Glutamatergic neuron (in vitro differentiated cells): ENCODE measurements around the gene TBC1D3B. TPM values are rescaled to one million over a fixed set of nuclear protein-coding genes. Genes with fewer than 3 reads are reported as not detected.
A peak's percentile ranks its signal among the peaks of the same experiment; 100 is the strongest.

ENCODE experiments used
- DNase-seq: peaks from one replicate; pipeline ENCODE4 v3.0.0; 2022
- H3K27ac Mint-ChIP-seq: one replicate; pipeline ENCODE4 v1.8.0; 2020; ENCODE audit warnings: mild to moderate bottlenecking, mixed read lengths, inconsistent platforms; ENCODE audit not compliant: unreplicated experiment
- H3K27me3 Mint-ChIP-seq: one replicate; pipeline ENCODE4 v1.8.0; 2020; ENCODE audit warnings: mild to moderate bottlenecking, moderate library complexity, mixed read lengths, inconsistent platforms; ENCODE audit not compliant: unreplicated experiment
- H3K36me3 Mint-ChIP-seq: one replicate; pipeline ENCODE4 v1.8.0; 2020; ENCODE audit warnings: mild to moderate bottlenecking, mixed read lengths, inconsistent platforms; ENCODE audit not compliant: unreplicated experiment
- H3K4me1 Mint-ChIP-seq: one replicate; pipeline ENCODE4 v1.8.0; 2020; ENCODE audit warnings: mild to moderate bottlenecking, low read depth, mixed read lengths, inconsistent platforms; ENCODE audit not compliant: unreplicated experiment
- H3K4me3 Mint-ChIP-seq: one replicate; pipeline ENCODE4 v1.8.0; 2020; ENCODE audit warnings: mild to moderate bottlenecking, mixed read lengths, inconsistent platforms; ENCODE audit not compliant: unreplicated experiment
- H3K9me3 Mint-ChIP-seq: one replicate; pipeline ENCODE4 v1.8.0; 2020; ENCODE audit warnings: mild to moderate bottlenecking, moderate library complexity, mixed read lengths, inconsistent platforms; ENCODE audit not compliant: unreplicated experiment
- total RNA-seq: library from RNA; stranded (reverse); fragmentation: NEBNext Ultra II Directional; extraction: Animal tissue kit (Norgen Biotek cat#: 25700); gene quantifications from one replicate; pipeline ENCODE4 v1.2.1, GENCODE V29; 2021; ENCODE audit not compliant: unreplicated experiment
- TF ChIP-seq, protein P1 (sequence below): fragments of 200-600 bp; sonication (generic); IDR thresholded peaks from one replicate; pipeline ENCODE4 v1.5.0; 2021; ENCODE audit not compliant: partially characterized antibody, unreplicated experiment

The TBC1D3B gene
- total RNA-seq, 1 donor from 2014 or later = 37.3 TPM

- Mint-ChIP-seq H3K27me3 (peaks cover 1% of the 10 kb centered on the region), H3K4me1 (peaks cover 9% of the 10 kb centered on the region), H3K27ac (no peak overlapping the region), H3K4me3 (peak overlapping the region; percentile 15), H3K9me3 (no peaks in the 10 kb centered on the region), H3K36me3 (no peaks in the 10 kb centered on the region)
- TF ChIP-seq, protein P1, sequence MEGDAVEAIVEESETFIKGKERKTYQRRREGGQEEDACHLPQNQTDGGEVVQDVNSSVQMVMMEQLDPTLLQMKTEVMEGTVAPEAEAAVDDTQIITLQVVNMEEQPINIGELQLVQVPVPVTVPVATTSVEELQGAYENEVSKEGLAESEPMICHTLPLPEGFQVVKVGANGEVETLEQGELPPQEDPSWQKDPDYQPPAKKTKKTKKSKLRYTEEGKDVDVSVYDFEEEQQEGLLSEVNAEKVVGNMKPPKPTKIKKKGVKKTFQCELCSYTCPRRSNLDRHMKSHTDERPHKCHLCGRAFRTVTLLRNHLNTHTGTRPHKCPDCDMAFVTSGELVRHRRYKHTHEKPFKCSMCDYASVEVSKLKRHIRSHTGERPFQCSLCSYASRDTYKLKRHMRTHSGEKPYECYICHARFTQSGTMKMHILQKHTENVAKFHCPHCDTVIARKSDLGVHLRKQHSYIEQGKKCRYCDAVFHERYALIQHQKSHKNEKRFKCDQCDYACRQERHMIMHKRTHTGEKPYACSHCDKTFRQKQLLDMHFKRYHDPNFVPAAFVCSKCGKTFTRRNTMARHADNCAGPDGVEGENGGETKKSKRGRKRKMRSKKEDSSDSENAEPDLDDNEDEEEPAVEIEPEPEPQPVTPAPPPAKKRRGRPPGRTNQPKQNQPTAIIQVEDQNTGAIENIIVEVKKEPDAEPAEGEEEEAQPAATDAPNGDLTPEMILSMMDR = peak; percentile 95
- DNase-seq = peak; percentile 79
These were observed 27.7 kb downstream of the TBC1D3B start for GRCh38 chr17:36148559-36149295.

DNA sequence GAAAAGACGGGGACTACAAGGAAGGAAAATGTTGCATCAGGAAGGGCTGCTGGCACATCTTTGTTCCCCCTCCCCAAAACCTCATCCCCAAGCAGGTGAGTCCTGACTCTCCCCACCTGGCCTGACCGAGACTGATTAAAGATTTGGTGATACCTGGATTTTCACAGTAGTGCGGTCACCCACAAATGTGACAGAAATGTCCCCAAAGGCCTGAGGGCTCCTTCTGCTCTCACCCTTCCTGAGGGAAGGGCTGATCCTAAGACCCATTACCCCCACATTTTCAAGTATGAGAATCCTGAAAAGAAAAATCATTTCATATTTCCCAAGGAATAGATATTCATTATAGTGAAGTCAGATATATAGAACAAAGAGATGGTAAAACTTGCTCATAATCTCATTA, 28.8 kb downstream of the TBC1D3B start:
- H3K4me3 Mint-ChIP-seq = no peak overlapping the region
- H3K27me3 Mint-ChIP-seq = peaks cover 1% of the 10 kb centered on the region
- H3K9me3 Mint-ChIP-seq = no peaks in the 10 kb centered on the region
- H3K36me3 Mint-ChIP-seq = no peaks in the 10 kb centered on the region
- TF ChIP-seq, protein P1 = no peak
- peaks cover 9% of the 10 kb centered on the region for H3K4me1 Mint-ChIP-seq
- H3K27ac Mint-ChIP-seq = no peak overlapping the region
- no peak for DNase-seq

GRCh38 chr17:36144981-36145729, 31.3 kb downstream of the TBC1D3B start:
- Mint-ChIP-seq H3K4me3 (no peak overlapping the region), H3K36me3 (no peaks in the 10 kb centered on the region), H3K27ac (no peak overlapping the region), H3K9me3 (no peaks in the 10 kb centered on the region), H3K4me1 (peaks cover 9% of the 10 kb centered on the region), H3K27me3 (no peaks in the 10 kb centered on the region)
- DNase-seq = no peak
- TF ChIP-seq, protein P1 = no peak

DNA sequence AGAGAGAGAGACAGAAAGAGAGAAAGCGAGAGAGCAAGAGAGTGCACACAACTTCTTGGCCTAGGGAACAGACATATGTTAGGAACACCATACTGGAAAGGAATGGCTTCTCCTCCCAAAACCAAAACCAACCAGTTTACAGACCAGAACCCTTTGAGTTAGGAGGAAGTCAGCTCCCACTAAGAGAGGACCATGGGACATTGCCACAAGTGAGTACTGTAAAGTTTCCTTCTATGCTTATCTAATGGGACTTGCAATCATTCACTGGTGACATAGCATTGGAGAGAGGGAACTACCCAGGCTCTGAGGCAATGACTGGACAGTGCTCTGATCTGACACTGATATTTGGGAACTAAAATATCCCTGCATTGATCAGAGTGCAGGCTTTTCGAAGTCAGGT, 32.4 kb downstream of the TBC1D3B start:
- TF ChIP-seq, protein P1 = no peak
- no peaks in the 10 kb centered on the region for H3K9me3 Mint-ChIP-seq
- H3K36me3 Mint-ChIP-seq = no peaks in the 10 kb centered on the region
- no peak overlapping the region for H3K4me3 Mint-ChIP-seq
- H3K27me3 Mint-ChIP-seq = no peaks in the 10 kb centered on the region
- no peak for DNase-seq
- no peak overlapping the region for H3K27ac Mint-ChIP-seq
- peaks cover 3% of the 10 kb centered on the region for H3K4me1 Mint-ChIP-seq

- no peak for DNase-seq
- H3K4me3 Mint-ChIP-seq = no peak overlapping the region
- TF ChIP-seq, protein P1 = no peak
- H3K4me1 Mint-ChIP-seq = no peaks in the 10 kb centered on the region
- H3K27ac Mint-ChIP-seq = no peak overlapping the region
- H3K27me3 Mint-ChIP-seq = no peaks in the 10 kb centered on the region
- H3K9me3 Mint-ChIP-seq = peaks cover 2% of the 10 kb centered on the region
- no peaks in the 10 kb centered on the region for H3K36me3 Mint-ChIP-seq
These were observed 33.6 kb downstream of the TBC1D3B start for GRCh38 chr17:36142806-36143205.
